MCF 10A (cell line): Measurements from ENCODE around the gene TAOK2. TPM values are rescaled to one million over a fixed set of nuclear protein-coding genes. Genes with fewer than 3 reads are reported as not detected.

Experiments
- BruUV-seq: library from RNA; stranded (reverse); fragments of 400-500 nt; replicated peaks from 2 replicates; lab custom pipeline; 2021; lab: Mats Ljungman, UMichigan
- CTCF ChIA-PET: fragments of 300-600 bp; sonication (Branson Sonifier 250); formaldehyde crosslinking; extraction: SDS; loops from one replicate; lab custom pipeline; 2021; ENCODE audit warnings: antibody characterized with exemption, inconsistent platforms; lab: Yijun Ruan, JAX
- POLR2A ChIA-PET: fragments of 300-600, 350-650 bp; sonication (Branson Sonifier 250); formaldehyde crosslinking; extraction: SDS; loops from one replicate; lab custom pipeline; 2020; ENCODE audit warnings: antibody characterized with exemption, inconsistent platforms; lab: Yijun Ruan, JAX
- DNase-seq: peaks from one replicate; pipeline ENCODE4 v3.0.0-alpha.2; 2018; ENCODE audit not compliant: unreplicated experiment
- H3K27ac Mint-ChIP-seq: one replicate; pipeline ENCODE4 v1.8.0; 2022; ENCODE audit warnings: mild to moderate bottlenecking, low read depth, mixed read lengths; ENCODE audit not compliant: unreplicated experiment
- H3K27me3 Mint-ChIP-seq: one replicate; pipeline ENCODE4 v1.8.0; 2022; ENCODE audit warnings: mixed read lengths; ENCODE audit not compliant: insufficient read depth, unreplicated experiment
- H3K36me3 Mint-ChIP-seq: one replicate; pipeline ENCODE4 v1.8.0; 2022; ENCODE audit warnings: mild to moderate bottlenecking, moderate library complexity, mixed read lengths; ENCODE audit not compliant: insufficient read depth, unreplicated experiment
- H3K4me1 Mint-ChIP-seq: one replicate; pipeline ENCODE4 v1.8.0; 2022; ENCODE audit warnings: mixed read lengths; ENCODE audit not compliant: insufficient read depth, unreplicated experiment
- H3K4me3 Mint-ChIP-seq: one replicate; pipeline ENCODE4 v1.8.0; 2022; ENCODE audit warnings: mild to moderate bottlenecking, moderate library complexity, mixed read lengths; ENCODE audit not compliant: unreplicated experiment
- H3K9me3 Mint-ChIP-seq: one replicate; pipeline ENCODE4 v1.8.0; 2022; ENCODE audit warnings: mixed read lengths; ENCODE audit not compliant: unreplicated experiment
- CTCF ChIP-seq: fragments of 200-600 bp; IDR thresholded peaks from one replicate; pipeline ENCODE4 v1.8.0; 2022; ENCODE audit warnings: antibody characterized with exemption, mild to moderate bottlenecking; ENCODE audit not compliant: unreplicated experiment
- intact Hi-C: fragments of 100-400 bp; cut with micrococcal nuclease; formaldehyde crosslinking; loops from 2 replicates; pipeline ENCODE4 v1.14.1; 2022
- total RNA-seq: library from RNA; stranded (reverse); gene quantifications from 2 replicates; pipeline ENCODE4 v1.2.3, GENCODE V29; 2022

TAOK2 gene
- total RNA-seq, 1 experiment from 2014 or later: 29.3 TPM

- intact Hi-C loops: loop anchor here (2.0 kb wide), 2 partner anchors 49 to 113 kb away; partner anchors contain the start of genes CDIPT and KCTD13
- Mint-ChIP-seq H3K27ac (peak overlapping the region; percentile 98), H3K4me1 (peaks cover 27% of the 10 kb centered on the region), H3K27me3 (no peaks in the 10 kb centered on the region), H3K9me3 (no peaks in the 10 kb centered on the region), H3K36me3 (peaks cover 40% of the 10 kb centered on the region), H3K4me3 (peak overlapping the region; percentile 96)
- TF ChIP-seq CTCF: no peak
- POLR2A ChIA-PET: interaction anchor here (0.6 to 5.8 kb wide), 11 partner anchors 9 to 225 kb away, joined by 3 to 75 read pairs (median 20); partner anchors contain the start of genes ASPHD1, HIRIP3, INO80E and KCTD13
- no peak for DNase-seq
- CTCF ChIA-PET: interaction anchor here (0.6 to 1.6 kb wide), 9 partner anchors 8 to 275 kb away, joined by 3 to 5 read pairs (median 3); no protein-coding TSS in a partner anchor
- BruUV-seq: no TSS peak
Measured at GRCh38 chr16:29975811-29976511, 2.3 kb downstream of the TAOK2 start.

- Mint-ChIP-seq H3K9me3 (no peaks in the 10 kb centered on the region), H3K27me3 (no peaks in the 10 kb centered on the region), H3K4me1 (peaks cover 27% of the 10 kb centered on the region), H3K27ac (no peak overlapping the region), H3K36me3 (peaks cover 50% of the 10 kb centered on the region), H3K4me3 (no peak overlapping the region)
- ChIA-PET CTCF (interaction anchor here (0.7 to 1.0 kb wide), 2 partner anchors 15 to 255 kb away, joined by 3 read pairs; no protein-coding TSS in a partner anchor), POLR2A (interaction anchor here (2.2 to 5.8 kb wide), 4 partner anchors 8 to 51 kb away, joined by 7 to 75 read pairs (median 46); partner anchors contain the start of genes HIRIP3, INO80E, KCTD13 and TMEM219)
- intact Hi-C loops: no loop called here
- BruUV-seq: no TSS peak
- no peak for TF ChIP-seq CTCF
- no peak for DNase-seq
Measured at GRCh38 chr16:29977063-29977825, 3.6 kb downstream of the TAOK2 start.

GRCh38 chr16:29978081-29978480, 4.4 kb downstream of the TAOK2 start:
- DNase-seq: no peak
- no TSS peak for BruUV-seq
- peaks cover 27% of the 10 kb centered on the region for H3K4me1 Mint-ChIP-seq
- ChIA-PET POLR2A (interaction anchor here (2.2 kb wide), 1 partner anchor 52 kb away, joined by 7 read pairs; the partner anchor contains the start of gene KCTD13), CTCF (interaction anchor here (0.6 to 1.2 kb wide), 4 partner anchors 14 to 341 kb away, joined by 3 to 4 read pairs (median 4); no protein-coding TSS in a partner anchor)
- no peaks in the 10 kb centered on the region for H3K9me3 Mint-ChIP-seq
- intact Hi-C loops: no loop called here
- no peak for TF ChIP-seq CTCF
- no peaks in the 10 kb centered on the region for H3K27me3 Mint-ChIP-seq
- H3K27ac Mint-ChIP-seq: no peak overlapping the region
- H3K4me3 Mint-ChIP-seq: no peak overlapping the region
- peaks cover 57% of the 10 kb centered on the region for H3K36me3 Mint-ChIP-seq
